Nephron (organoid): Measurements from ENCODE around the gene CD300E.

Experiments
- H3K27ac Mint-ChIP-seq, 3 experiments: 2 replicates each; pipeline ENCODE4 v1.8.0; 2020; ENCODE audit warnings: mixed read lengths in 3 of 3, mild to moderate bottlenecking in 2 of 3, moderate library complexity in 1 of 3
- H3K27me3 Mint-ChIP-seq: 2 replicates; pipeline ENCODE4 v1.8.0; 2021; ENCODE audit warnings: low read depth, mild to moderate bottlenecking, moderate library complexity, mixed read lengths
- H3K36me3 Mint-ChIP-seq: 2 replicates; pipeline ENCODE4 v1.8.0; 2020; ENCODE audit warnings: low read depth, mixed read lengths
- H3K4me1 Mint-ChIP-seq: 2 replicates; pipeline ENCODE4 v1.8.0; 2020; ENCODE audit warnings: mixed read lengths
- H3K4me3 Mint-ChIP-seq, 3 experiments: 2 replicates each; pipeline ENCODE4 v1.8.0; 2020; ENCODE audit warnings: mild to moderate bottlenecking in 3 of 3, mixed read lengths in 3 of 3, moderate library complexity in 2 of 3
- H3K9me3 Mint-ChIP-seq: 2 replicates; pipeline ENCODE4 v1.8.0; 2020; ENCODE audit warnings: mixed read lengths
- TF ChIP-seq, protein P1 (sequence below), 3 experiments: fragments of 200-600 bp; sonication (generic); IDR thresholded peaks; one replicate each; pipeline ENCODE4 v1.5.0; 2021; ENCODE audit warnings: antibody characterized with exemption in 3 of 3; ENCODE audit not compliant: unreplicated experiment in 3 of 3

Gene CD300E

DNA sequence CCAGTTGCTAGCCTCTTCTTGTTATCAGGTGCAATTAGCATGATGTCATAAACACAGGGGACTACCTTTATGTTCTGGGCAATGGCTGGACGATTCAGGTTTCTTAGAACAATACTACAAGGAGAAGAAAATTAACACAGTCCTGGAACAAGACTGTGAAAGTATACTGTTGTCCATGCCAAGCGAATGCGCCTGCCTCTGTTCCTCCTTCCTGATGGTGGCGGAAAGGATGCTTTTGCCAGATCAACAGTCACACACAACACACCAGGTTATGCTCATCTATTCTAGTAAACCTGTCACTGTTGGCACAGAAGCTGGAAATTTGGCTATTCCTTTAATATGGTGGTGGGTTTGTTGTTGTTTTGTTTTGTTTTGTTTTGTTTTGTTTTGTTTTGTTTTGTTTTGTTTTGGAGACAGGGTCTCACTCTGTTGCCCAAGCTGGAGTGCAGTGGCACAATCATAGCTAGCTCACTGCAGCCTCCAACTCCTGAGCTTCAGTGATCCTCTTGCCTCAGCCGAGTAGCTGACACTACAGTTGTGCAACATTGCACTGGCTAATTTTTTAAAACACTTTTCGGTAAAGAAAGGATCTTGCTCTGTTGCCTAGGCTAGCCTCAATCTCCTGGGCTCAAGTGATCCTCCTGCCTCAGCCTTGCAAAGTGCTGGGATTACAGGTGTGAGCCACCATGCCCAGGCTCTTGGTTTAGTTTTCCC, 28.3 kb downstream of the CD300E start:
- H3K36me3 Mint-ChIP-seq = no peaks in the 10 kb centered on the region
- peaks cover 60% of the 10 kb centered on the region for H3K27me3 Mint-ChIP-seq
- no peak overlapping the region for H3K4me3 Mint-ChIP-seq
- H3K9me3 Mint-ChIP-seq = no peaks in the 10 kb centered on the region
- no peaks in the 10 kb centered on the region for H3K4me1 Mint-ChIP-seq
- H3K27ac Mint-ChIP-seq = no peak overlapping the region
- TF ChIP-seq, protein P1, sequence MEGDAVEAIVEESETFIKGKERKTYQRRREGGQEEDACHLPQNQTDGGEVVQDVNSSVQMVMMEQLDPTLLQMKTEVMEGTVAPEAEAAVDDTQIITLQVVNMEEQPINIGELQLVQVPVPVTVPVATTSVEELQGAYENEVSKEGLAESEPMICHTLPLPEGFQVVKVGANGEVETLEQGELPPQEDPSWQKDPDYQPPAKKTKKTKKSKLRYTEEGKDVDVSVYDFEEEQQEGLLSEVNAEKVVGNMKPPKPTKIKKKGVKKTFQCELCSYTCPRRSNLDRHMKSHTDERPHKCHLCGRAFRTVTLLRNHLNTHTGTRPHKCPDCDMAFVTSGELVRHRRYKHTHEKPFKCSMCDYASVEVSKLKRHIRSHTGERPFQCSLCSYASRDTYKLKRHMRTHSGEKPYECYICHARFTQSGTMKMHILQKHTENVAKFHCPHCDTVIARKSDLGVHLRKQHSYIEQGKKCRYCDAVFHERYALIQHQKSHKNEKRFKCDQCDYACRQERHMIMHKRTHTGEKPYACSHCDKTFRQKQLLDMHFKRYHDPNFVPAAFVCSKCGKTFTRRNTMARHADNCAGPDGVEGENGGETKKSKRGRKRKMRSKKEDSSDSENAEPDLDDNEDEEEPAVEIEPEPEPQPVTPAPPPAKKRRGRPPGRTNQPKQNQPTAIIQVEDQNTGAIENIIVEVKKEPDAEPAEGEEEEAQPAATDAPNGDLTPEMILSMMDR (IDR thresholded peaks at IDR 0.05; ENCODE audit: unreplicated experiment in 3 of 3) = no peak

DNA sequence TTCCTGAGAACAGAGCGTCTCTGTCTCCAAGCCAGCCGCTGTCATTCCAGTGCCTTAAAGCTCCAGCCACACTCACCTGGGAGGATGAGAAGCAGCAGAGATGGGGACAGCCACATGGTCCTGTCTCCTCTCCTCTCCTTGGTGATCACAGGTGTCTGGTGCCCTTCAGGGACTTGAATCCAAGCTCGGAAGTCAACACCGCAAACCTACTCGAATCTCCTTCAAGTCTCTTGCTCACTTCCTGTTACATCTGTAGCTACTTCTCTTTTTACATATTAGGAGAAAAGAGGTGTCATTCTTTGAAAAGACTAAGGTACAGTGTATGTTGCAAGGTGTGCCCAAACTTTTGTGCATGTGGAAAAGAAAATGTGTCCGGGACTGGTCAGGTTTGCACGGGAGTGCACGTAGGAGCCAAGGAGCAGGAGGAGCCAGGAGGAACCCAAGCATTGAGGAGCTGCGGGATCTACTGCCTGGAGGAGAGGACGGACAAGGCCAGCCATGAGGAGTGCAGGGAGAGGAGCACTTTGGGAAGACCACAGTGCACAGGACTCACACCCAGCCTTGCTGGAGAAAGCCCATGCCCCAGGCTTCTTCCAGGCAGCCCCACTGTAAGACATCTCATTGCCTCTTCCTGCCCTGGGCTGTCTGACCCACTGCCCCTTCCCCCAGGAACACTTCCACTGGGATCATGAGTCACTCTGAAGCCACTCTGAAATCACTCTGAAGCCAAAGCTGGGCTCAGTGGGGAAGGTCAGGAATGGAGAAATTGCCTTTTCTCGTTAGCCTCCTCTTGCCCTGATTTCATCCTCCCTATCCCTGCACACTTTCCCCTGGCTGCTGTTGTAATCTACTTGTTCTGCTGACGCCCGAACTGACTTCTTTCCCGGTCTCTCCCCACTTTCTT, 31.2 kb downstream of the CD300E start, which contains the start of gene CD300LD:
Gene CD300LD (minus strand): TSS at position 197 of the 904 bp plus-strand sequence. CDS start 81 bp downstream, at position 116.
- Mint-ChIP-seq H3K9me3 (no peaks in the 10 kb centered on the region), H3K36me3 (no peaks in the 10 kb centered on the region), H3K27me3 (peaks cover 48% of the 10 kb centered on the region), H3K4me3 (no peak within 1 kb of the TSS), H3K4me1 (no peaks in the 10 kb centered on the region), H3K27ac (no peak within 1 kb of the TSS)
- TF ChIP-seq, protein P1 (IDR thresholded peaks at IDR 0.05; ENCODE audit: unreplicated experiment in 3 of 3) = no peak

DNA sequence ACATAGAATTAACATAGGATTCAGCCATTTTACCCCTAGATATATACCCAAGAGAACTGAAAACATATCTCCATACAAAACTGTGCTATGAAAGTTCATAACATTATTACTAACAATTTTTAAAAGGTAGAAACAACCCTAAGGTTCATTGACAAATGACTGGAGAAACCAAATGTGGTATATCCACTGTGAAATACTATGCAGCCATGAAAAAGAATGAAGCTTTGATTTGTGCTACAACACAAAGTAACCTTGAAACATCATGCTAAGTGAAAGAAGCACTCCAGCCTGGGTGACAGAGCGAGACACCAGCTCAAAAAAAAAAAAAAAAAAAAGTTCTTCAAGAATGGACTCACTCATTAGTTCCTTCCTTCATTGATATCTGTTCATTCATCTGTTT, 32.0 kb downstream of the CD300E start:
- H3K27ac Mint-ChIP-seq = no peak overlapping the region
- H3K27me3 Mint-ChIP-seq = peaks cover 40% of the 10 kb centered on the region
- no peaks in the 10 kb centered on the region for H3K4me1 Mint-ChIP-seq
- TF ChIP-seq, protein P1 (IDR thresholded peaks at IDR 0.05; ENCODE audit: unreplicated experiment in 3 of 3) = no peak
- no peaks in the 10 kb centered on the region for H3K36me3 Mint-ChIP-seq
- no peak overlapping the region for H3K4me3 Mint-ChIP-seq
- H3K9me3 Mint-ChIP-seq = no peaks in the 10 kb centered on the region

DNA sequence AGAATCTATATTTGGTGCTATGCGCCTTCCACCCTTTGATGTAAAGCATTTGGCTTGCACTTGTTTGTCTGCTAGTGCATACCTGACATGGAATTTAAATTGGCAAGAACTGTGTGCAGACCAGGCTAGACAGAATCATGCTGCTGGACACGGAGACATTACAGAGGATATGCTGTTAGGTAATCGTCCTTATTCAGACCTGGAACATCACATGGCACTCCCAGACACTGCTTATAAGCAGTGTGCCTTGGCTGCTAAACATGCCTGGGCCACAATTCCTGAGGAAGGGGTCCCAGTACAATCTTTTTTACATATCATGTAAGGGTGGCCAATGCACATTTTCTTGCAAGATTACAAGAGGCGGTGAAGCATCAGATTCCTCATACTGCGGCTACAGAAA, 37.8 kb downstream of the CD300E start:
- no peaks in the 10 kb centered on the region for H3K36me3 Mint-ChIP-seq
- peak overlapping the region; percentile 24 to 58 (median 55) for H3K27ac Mint-ChIP-seq
- H3K9me3 Mint-ChIP-seq = no peaks in the 10 kb centered on the region
- no peak overlapping the region for H3K4me3 Mint-ChIP-seq
- TF ChIP-seq, protein P1 (IDR thresholded peaks at IDR 0.05; ENCODE audit: unreplicated experiment in 3 of 3) = no peak
- no peaks in the 10 kb centered on the region for H3K4me1 Mint-ChIP-seq
- H3K27me3 Mint-ChIP-seq = peaks cover 14% of the 10 kb centered on the region

DNA sequence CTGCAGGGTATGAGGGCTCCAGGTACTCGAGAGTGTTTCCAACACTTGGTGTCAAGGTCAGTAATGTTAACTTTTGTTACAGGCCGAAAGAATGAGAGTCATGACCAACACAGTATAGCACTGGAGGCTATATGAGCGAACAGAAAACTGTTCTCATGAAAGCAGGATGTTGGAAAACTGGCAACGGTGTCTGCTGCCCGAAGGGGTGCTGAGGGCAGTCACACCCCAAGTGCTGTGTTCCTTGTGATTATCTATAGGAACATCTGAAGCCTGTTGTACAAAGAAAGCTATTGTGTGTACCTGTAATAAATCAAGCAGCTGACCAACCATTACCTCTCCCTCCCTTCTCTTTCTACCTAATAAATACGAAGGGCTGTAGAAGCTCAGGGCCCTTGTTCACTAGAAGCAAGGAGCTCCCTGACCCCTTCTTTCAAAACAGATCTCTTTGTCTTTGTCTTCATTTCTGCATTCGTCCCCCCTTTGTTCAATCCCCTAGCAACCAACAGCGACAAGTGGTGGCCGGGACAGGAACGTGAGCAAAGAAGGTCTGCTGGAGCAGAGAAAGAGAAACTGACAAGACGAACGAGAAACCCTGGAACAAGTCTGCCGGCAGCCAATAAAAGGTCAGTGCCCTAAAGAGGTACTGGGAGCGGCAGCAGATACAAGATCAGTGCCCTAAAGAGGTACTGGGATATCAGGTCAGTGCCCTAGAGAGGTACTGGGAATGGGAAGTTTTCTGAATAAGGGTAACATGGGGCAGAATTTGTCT, 39.1 kb downstream of the CD300E start:
- no peaks in the 10 kb centered on the region for H3K4me1 Mint-ChIP-seq
- H3K4me3 Mint-ChIP-seq = no peak overlapping the region
- peaks cover 14% of the 10 kb centered on the region for H3K27me3 Mint-ChIP-seq
- H3K9me3 Mint-ChIP-seq = no peaks in the 10 kb centered on the region
- TF ChIP-seq, protein P1 (IDR thresholded peaks at IDR 0.05; ENCODE audit: unreplicated experiment in 3 of 3) = no peak
- H3K27ac Mint-ChIP-seq = peak overlapping the region in 1 of 3 experiments; percentile 41
- H3K36me3 Mint-ChIP-seq = no peaks in the 10 kb centered on the region
